ENCODE results near the gene RAPGEF3. TPM values are rescaled to one million over a fixed set of nuclear protein-coding genes. Genes with fewer than 3 reads are reported as not detected.

Gene RAPGEF3
- total and polyA plus RNA-seq, 2 of the 8 experiments (the other 6 are each of a cell fraction or from before 2014, with no cell fraction given): 5.0 to 9.4 TPM

DNA sequence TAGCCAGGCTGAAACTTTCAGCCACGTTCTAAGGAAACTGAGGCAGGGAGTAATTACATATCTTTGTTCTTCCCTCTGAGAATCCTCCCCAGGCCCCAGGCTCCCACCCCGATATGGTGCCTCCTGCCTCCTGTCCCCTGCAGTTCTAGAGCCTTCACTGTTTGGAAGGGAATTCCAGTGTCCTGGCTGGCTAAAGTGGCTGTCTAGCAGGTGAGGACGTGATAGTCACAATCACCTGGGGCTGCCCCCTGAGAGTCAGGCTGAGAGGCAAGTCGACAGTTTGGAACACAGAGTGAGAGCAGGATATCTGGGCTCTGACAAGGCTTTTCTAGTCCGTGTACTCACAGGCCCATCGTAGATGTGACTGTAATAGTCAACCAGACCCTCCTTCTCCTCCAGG, 46.5 kb downstream of the RAPGEF3 start:
- Histone ChIP-seq H3K4ac (replicated peaks; ENCODE audit: insufficient read length, low read depth, low read length) (no peak overlapping the region), H2BK120ac (replicated peaks; ENCODE audit: low read depth, low read length) (no peak overlapping the region), H3K27ac (ENCODE audit: low read depth, low read length) (no peak overlapping the region), H2BK5ac (ENCODE audit: low read depth, low read length) (no peak overlapping the region), H3K4me2 (ENCODE audit: insufficient read depth in 1 of 2, low read depth in 2 of 2, low read length in 2 of 2) (no peak overlapping the region), H3K79me2 (ENCODE audit: control insufficient read depth in 1 of 2, insufficient read depth in 2 of 2, low read length in 2 of 2) (no peaks in the 10 kb centered on the region), H3K56ac (replicated peaks; ENCODE audit: insufficient read length, low read depth, low read length) (no peak overlapping the region), H2AK5ac (ENCODE audit: low read depth, low read length) (no peak overlapping the region), H4K91ac (replicated peaks; ENCODE audit: insufficient read length, low read length) (no peak overlapping the region), H2BK15ac (ENCODE audit: low read length) (no peak overlapping the region), H2BK12ac (ENCODE audit: low read depth, low read length) (no peak overlapping the region), H4K20me1 (replicated peaks in 1 of 2; ENCODE audit: control insufficient read depth in 1 of 2, insufficient read depth in 2 of 2, low read length in 2 of 2) (no peaks in the 10 kb centered on the region), H3K23ac (ENCODE audit: insufficient read length) (no peak overlapping the region), H3K4me3 (ENCODE audit: extremely low read depth in 1 of 4, insufficient read depth in 2 of 4, low read depth in 3 of 4, low read length in 4 of 4) (no peak overlapping the region), H4K8ac (ENCODE audit: extremely low read depth, insufficient read depth, low read length) (no peak overlapping the region), H3K18ac (ENCODE audit: extremely low read depth, low read length) (no peak overlapping the region), H2AFZ (ENCODE audit: low read length) (no peak overlapping the region), H4K5ac (ENCODE audit: insufficient read length, low read depth, low read length) (no peak overlapping the region), H2BK20ac (ENCODE audit: low read length) (no peak overlapping the region), H3K14ac (ENCODE audit: insufficient read length) (no peak overlapping the region), H3K27me3 (replicated peaks in 1 of 4; ENCODE audit: control insufficient read depth in 3 of 4, extremely low read depth in 1 of 4, insufficient read depth in 3 of 4, low read length in 3 of 4) (peaks cover 0 to 6% (median 3%) of the 10 kb centered on the region in 4 experiments; a peak in 3 of 7 replicates), H3K9ac (replicated peaks in 1 of 4; ENCODE audit: extremely low read depth in 1 of 4, low read depth in 3 of 4, low read length in 3 of 4) (no peak overlapping the region), H3K4me1 (replicated peaks in 1 of 4; ENCODE audit: control insufficient read depth in 3 of 4, insufficient read depth in 4 of 4, low read length in 3 of 4) (peaks cover 0 to 6% (median 2%) of the 10 kb centered on the region in 4 experiments; a peak in 1 of 7 replicates), H3K23me2 (ENCODE audit: low read depth, low read length) (no peaks in the 10 kb centered on the region), H3K9me3 (ENCODE audit: insufficient read depth in 2 of 2, low read depth in 1 of 2, low read length in 1 of 2) (no peaks in the 10 kb centered on the region), H3K79me1 (ENCODE audit: low read depth, low read length) (no peaks in the 10 kb centered on the region), H3K36me3 (ENCODE audit: control insufficient read depth in 2 of 4, insufficient read depth in 4 of 4, low read length in 3 of 4) (no peaks in the 10 kb centered on the region)
- FAIRE-seq (no peak), DNase-seq (ENCODE audit: low read depth in 1 of 2, low spot score in 2 of 2) (no peak)
- ChIA-PET POLR2A (ENCODE audit: partially characterized antibody) (no interaction called here), CTCF (ENCODE audit: partially characterized antibody) (interaction anchor here (2.6 to 64.6 kb wide), 3 partner anchors 22 to 126 kb away, joined by 9 to 2442 read pairs (median 460); partner anchors contain the start of genes ENDOU and SLC48A1)
- 93% methylated on average over 6 of the region's 6 CpGs; no CpG with 5 or more reads in 1 of the 2 experiments for WGBS, 2 experiments (ENCODE audit: extremely low coverage in 1 of 2, insufficient coverage in 1 of 2, insufficient read length in 1 of 2, insufficient replicate concordance in 2 of 2, low coverage in 1 of 2, low lambda C conversion rate in 2 of 2, missing lambda C conversion rate in 1 of 2)
- no peak for TF ChIP-seq ATF2 (IDR thresholded peaks at IDR 0.05; ENCODE audit: low read length)
- no peak for TF ChIP-seq GABPA (IDR thresholded peaks at IDR 0.05; ENCODE audit: borderline replicate concordance, insufficient read depth, low read length)
- no peak for TF ChIP-seq BACH1 (IDR thresholded peaks at IDR 0.05; ENCODE audit: low read length)
- TF ChIP-seq KDM1A (IDR thresholded peaks at IDR 0.05; ENCODE audit: borderline replicate concordance, low read length): no peak
- no peak for TF ChIP-seq EGR1 (IDR thresholded peaks at IDR 0.05; ENCODE audit: borderline replicate concordance, low read depth, low read length)
- TF ChIP-seq CTBP2 (IDR thresholded peaks at IDR 0.05; ENCODE audit: borderline replicate concordance, insufficient read depth, insufficient read length, low read length): no peak
- TF ChIP-seq SP1 (IDR thresholded peaks at IDR 0.05; ENCODE audit: low read depth, low read length): no peak
- TF ChIP-seq NRF1 (IDR thresholded peaks at IDR 0.05; ENCODE audit: low read depth, low read length): no peak
- TF ChIP-seq FOSL1 (IDR thresholded peaks at IDR 0.05; ENCODE audit: insufficient read depth, low read depth, low read length): no peak
- no peak for TF ChIP-seq POU5F1 (IDR thresholded peaks at IDR 0.05; ENCODE audit: low read depth, low read length)
- TF ChIP-seq BCL11A (IDR thresholded peaks at IDR 0.05; ENCODE audit: low read depth in 2 of 2, low read length in 2 of 2): no peak
- TF ChIP-seq CHD1 (IDR thresholded peaks at IDR 0.05; ENCODE audit: low read depth, low read length): no peak

All from H1 (cell line).